GM08714 (cell line): ENCODE data around the gene ZNF527.
"Not testable (repeated sequence)": the region's sequence is repeated elsewhere in the genome, so short reads cannot be mapped to it uniquely, and the experiment has no call there.

ENCODE experiments used
- H3K4me3 ChIP-seq: fragments of 200-500 bp; sonication (Bioruptor generic); 2 replicates; pipeline ENCODE4 v1.5.1; 2014; ENCODE audit warnings: mild to moderate bottlenecking, low read length, inconsistent platforms
- ZNF274 ChIP-seq: IDR thresholded peaks from 2 replicates; pipeline ENCODE4 v1.6.1; 2012; ENCODE audit warnings: mild to moderate bottlenecking, low read depth, low read length

ZNF527 gene

DNA sequence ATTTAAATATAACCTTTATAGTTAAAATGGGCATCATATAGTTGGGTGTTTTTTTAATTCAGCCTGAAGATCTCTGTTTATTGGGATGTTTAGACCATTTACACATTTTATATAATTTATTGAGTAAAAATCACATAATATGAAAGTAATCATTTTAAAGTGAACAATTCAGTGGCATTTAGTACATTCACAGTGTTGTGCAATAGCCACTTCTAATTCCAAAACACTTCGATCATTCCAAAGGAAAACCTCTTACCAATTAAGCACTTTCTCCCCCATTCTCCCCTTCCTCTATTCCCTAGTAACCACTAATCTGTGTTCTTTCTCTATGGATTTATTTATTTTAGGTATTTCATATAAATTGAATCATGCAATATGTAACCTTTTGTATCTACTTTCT lies 30.2 kb downstream of the ZNF527 start:
- TF ChIP-seq ZNF274 = no peak
- no peak overlapping the region for H3K4me3 ChIP-seq

DNA sequence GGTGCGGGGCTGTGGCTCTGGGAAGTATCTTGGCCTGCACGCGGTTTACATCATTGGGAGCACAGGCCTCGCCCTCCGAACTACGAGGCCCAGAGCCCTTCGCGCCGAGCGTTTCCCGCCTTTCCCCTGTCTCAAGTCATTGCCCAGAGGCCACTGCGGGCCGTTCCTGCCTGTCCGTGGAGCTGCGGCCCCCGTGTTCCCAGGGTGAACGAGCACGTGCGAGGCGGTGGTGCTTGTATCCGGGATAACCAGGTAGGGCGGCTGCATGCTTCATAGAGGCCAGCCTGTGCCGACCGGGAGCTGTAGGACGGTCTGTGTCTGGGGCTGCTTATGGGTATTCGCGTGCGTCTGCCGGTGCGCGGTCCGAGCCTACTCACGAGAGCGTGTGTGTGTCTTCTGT lies 32.5 kb downstream of the ZNF527 start:
- H3K4me3 ChIP-seq = no peak overlapping the region
- TF ChIP-seq ZNF274 = no peak

DNA sequence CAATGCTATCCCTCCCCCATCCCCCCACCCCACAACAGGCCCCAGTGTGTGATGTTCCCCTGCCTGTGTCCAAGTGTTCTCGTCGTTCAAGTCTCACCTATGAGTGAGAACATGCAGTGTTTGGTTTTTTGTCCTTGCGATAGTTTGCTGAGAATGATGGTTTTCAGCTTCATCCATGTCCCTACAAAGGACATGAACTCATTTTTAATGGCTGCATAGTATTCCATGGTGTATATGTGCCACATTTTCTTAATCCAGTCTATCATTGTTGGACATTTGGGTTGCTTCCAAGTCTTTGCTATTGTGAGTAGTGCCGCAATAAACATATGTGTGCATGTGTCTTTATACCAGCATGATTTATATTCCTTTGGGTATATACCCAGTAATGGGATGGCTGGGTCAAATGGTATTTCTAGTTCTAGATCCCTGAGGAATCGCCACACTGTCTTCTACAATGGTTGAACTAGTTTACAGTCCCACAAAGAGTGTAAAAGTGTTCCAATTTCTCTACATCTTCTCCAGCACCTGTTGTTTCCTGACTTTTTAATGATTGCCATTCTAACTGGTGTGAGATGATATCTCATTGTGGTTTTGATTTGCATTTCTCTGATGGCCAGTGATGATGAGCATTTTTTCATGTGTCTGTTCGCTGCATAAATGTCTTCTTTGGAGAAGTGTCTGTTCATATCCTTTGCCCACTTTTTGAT lies 35.4 kb downstream of the ZNF527 start:
- H3K4me3 ChIP-seq = not testable (repeated sequence)

- TF ChIP-seq ZNF274 = no peak
- H3K4me3 ChIP-seq = no peak overlapping the region
Observed at GRCh38 chr19:37412700-37413099, 41.8 kb downstream of the ZNF527 start.

DNA sequence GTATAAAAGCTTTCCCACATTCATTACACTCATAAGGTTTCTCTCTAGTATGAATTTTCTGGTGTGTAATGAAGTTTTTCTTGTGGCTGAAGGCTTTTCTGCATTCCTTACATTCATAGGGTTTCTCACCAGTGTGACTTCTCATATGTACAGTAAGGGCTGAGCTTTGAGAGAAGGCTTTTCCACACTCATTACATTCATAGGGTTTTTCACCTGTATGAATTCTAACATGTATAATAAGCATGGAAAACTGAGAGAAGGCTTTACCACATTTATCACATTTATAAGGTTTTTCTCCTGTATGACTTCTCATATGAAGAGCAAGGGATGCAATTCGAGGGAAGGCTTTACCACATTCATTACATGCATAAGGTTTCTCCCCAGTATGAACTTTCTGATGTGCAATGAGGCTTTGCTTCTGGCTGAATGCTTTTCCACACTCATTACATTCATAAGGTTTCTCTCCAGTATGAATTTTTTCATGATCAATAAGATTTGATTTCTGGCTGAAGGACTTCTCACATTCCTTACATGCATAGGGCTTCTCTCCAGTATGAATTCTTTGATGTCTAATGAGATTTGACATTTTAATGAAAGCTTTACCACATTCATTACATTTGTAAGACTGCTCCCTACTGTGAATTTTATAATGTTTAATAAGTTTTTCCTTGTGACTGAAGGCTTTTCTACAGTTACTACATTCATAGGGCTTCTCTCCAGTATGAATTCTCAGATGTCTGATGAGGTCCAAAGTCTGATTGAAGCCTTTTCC lies 42.6 kb downstream of the ZNF527 start:
- peak; percentile 82 for TF ChIP-seq ZNF274
- H3K4me3 ChIP-seq = no peak overlapping the region; the same call in 1 of the 2 replicates
